ENCODE measurements around the gene TTC9B.
"Not testable (repeated sequence)": the region's sequence is repeated elsewhere in the genome, so short reads cannot be mapped to it uniquely, and the experiment has no call there.

- not testable (repeated sequence) for TF ChIP-seq POLR2A (IDR thresholded peaks at IDR 0.05; ENCODE audit: low read length); GATA1 (IDR thresholded peaks at IDR 0.05; ENCODE audit: low read depth, low read length)
Measured at GRCh38 chr19:40170303-40170989, 47.7 kb downstream of the TTC9B start.

Data from erythroblast (primary cell).